Measurements from ENCODE around the gene DIPK1A. TPM values are rescaled to one million over a fixed set of nuclear protein-coding genes. Genes with fewer than 3 reads are reported as not detected.

Gene DIPK1A
- polyA plus RNA-seq, 1 experiment, result 12.3 TPM

DNA sequence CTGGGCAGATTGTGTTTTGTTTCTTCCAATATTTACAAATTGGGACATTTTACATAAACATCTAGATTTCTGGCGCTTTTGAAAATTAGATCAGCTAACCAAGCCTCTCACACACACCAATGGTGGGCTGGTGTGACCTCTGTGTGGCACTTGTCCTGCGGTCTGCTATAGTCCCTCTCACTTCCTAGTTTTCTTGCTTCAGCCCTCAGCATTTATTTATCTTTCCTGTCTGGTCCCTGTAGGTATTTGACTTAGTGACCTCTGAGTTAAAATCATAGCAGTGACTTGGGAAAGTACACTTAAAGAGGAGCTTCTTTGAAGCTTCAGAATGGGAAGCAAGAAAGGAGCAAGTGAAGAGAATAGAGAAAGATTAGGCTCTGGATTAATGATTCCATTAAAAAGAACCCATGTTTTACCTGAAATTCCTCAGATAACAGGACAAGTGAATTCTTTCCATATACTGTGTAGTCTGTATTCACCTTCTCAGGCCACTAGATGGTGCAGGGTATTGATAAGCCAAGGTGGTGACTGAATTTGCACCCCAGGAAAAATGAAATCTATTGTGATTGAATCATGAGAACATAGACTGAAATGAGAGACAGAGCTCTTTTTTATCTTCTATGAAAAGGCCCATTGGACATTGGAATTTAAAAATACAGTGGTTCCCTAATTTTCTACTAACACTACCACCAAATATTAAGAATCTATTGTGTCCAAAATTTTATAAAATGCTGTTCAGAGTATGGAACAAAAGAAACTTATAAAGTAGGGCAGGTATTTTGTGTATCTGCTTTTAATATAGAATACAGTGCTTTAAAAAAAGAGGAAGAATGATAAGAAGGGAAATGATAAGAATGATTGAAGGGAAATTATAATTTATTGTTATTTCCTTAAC, 7.1 kb upstream of the DIPK1A start:
- H3K4me3 ChIP-seq (ENCODE audit: low read depth, low read length), result no peak overlapping the region
- ChIA-PET POLR2A (no interaction called here), CTCF (interaction anchor here (0.7 to 4.2 kb wide), 12 partner anchors 13 to 211 kb away, joined by 3 to 27 read pairs (median 3); no protein-coding TSS in a partner anchor)
- peaks cover 5% of the 10 kb centered on the region for H3K27me3 ChIP-seq (ENCODE audit: control insufficient read depth, insufficient read depth, low read length)
- H3K36me3 ChIP-seq (ENCODE audit: control insufficient read depth, insufficient read depth, low read length), result no peaks in the 10 kb centered on the region
- TF ChIP-seq, protein P1, sequence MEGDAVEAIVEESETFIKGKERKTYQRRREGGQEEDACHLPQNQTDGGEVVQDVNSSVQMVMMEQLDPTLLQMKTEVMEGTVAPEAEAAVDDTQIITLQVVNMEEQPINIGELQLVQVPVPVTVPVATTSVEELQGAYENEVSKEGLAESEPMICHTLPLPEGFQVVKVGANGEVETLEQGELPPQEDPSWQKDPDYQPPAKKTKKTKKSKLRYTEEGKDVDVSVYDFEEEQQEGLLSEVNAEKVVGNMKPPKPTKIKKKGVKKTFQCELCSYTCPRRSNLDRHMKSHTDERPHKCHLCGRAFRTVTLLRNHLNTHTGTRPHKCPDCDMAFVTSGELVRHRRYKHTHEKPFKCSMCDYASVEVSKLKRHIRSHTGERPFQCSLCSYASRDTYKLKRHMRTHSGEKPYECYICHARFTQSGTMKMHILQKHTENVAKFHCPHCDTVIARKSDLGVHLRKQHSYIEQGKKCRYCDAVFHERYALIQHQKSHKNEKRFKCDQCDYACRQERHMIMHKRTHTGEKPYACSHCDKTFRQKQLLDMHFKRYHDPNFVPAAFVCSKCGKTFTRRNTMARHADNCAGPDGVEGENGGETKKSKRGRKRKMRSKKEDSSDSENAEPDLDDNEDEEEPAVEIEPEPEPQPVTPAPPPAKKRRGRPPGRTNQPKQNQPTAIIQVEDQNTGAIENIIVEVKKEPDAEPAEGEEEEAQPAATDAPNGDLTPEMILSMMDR (IDR thresholded peaks at IDR 0.05; ENCODE audit: insufficient read depth, low read depth, low read length), result peak; percentile 67
- DNase-seq (ENCODE audit: low read depth), result no peak

DNA sequence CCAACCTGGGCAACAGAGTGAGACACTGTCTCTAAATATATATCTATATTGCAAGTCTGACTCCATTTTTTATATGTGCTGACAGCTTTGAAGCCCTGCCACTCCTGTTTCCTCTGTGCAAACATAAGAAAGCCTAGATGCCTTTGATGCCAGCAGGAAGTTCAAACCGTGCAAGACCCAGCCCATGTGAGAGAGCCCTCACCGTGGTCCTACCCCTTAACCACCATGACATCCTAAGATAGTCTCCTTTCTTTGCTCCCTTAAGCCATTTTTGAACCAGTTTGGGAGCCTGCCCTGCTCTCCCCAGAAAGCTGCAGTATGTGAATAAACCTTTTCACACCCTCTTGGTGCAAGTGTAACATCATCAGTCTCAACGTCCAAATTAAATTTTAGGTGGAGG, 3.7 kb upstream of the DIPK1A start:
- H3K27me3 ChIP-seq (ENCODE audit: control insufficient read depth, insufficient read depth, low read length), result peaks cover 3% of the 10 kb centered on the region; the same call in 1 of the 2 replicates
- H3K4me3 ChIP-seq (ENCODE audit: low read depth, low read length), result no peak overlapping the region
- DNase-seq (ENCODE audit: low read depth), result no peak
- ChIA-PET POLR2A (no interaction called here), CTCF (interaction anchor here (9.1 kb wide), 1 partner anchor 29 kb away, joined by 72 read pairs; no protein-coding TSS in a partner anchor)
- TF ChIP-seq, protein P1 (IDR thresholded peaks at IDR 0.05; ENCODE audit: insufficient read depth, low read depth, low read length), result no peak
- no peaks in the 10 kb centered on the region for H3K36me3 ChIP-seq (ENCODE audit: control insufficient read depth, insufficient read depth, low read length)

DNA sequence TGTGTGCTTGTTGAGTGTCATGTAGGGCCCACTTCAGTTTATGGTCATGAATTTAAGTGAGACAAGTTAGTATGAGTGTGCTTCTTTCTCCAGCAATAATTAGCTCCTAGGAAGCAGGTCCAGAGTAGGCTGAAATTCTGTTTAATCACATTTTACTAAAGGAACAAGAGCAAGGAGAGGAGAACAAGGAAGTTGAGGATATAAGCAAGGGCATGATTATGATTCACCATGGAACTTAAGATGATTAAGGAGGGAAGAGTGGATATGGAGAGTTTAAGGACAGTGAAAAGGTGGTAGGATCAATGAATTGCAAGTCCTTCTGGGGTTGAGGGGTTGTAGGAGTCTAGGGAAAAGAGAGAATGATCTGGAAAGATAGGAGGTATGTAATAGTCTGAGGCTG, 3.1 kb upstream of the DIPK1A start:
- ChIA-PET CTCF (interaction anchor here (1.2 to 9.1 kb wide), 2 partner anchors 29 to 105 kb away, joined by 7 to 72 read pairs; no protein-coding TSS in a partner anchor), POLR2A (no interaction called here)
- no peaks in the 10 kb centered on the region for H3K36me3 ChIP-seq (ENCODE audit: control insufficient read depth, insufficient read depth, low read length)
- H3K27me3 ChIP-seq (ENCODE audit: control insufficient read depth, insufficient read depth, low read length), result peaks cover under 1% of the 10 kb centered on the region; the same call in 1 of the 2 replicates
- H3K4me3 ChIP-seq (ENCODE audit: low read depth, low read length), result no peak overlapping the region
- TF ChIP-seq, protein P1 (IDR thresholded peaks at IDR 0.05; ENCODE audit: insufficient read depth, low read depth, low read length), result no peak
- DNase-seq (ENCODE audit: low read depth), result no peak

DNA sequence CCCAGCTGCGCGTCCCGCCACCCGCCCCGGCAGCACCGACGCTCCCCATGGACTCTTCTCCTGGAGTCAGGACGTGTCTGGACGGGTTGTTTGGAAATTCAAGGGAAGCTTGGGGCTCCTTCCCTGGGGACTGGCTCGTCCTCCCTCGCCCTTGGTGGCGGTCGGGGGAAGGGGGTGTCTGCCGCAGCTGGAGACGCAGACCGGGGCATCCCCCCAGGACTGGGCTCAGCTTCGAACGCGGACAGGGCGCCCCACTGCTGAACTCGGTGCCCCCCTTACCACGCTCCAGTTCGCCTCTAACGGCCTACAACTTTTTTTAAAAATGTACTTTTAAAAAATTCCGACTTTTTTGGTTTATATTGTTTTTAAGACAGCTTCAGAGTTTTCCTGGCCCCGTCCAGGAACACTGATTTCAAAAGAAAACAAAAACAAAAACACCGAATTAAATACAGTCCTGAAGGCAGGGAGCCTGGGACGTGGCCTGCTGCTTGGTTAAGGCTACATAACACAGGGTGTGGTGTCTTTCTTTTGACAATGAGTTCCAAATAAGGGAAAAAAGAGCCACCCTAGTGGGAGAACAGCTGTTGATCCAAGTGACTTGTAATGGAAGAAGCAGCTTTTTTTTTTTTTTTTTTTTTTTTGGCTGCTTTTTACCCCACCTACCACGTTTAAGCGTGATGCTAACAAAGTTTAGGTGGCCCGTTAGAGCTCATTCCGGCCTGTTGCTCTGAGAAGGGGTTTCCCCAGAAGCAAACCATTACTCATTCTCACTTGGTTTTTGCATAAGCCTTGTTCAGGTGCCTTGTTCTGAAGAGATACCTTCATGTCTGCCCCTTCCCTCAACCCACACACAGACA, 862 bp upstream of the DIPK1A start:
- POLR2A ChIA-PET, result interaction anchor here (0.5 to 1.4 kb wide), 6 partner anchors 9 to 596 kb away, joined by 3 to 11 read pairs (median 4); no protein-coding TSS in a partner anchor

More for the DNA sequence above, 862 bp upstream of the DIPK1A start:
- no peaks in the 10 kb centered on the region for H3K36me3 ChIP-seq (ENCODE audit: control insufficient read depth, insufficient read depth, low read length)
- CTCF ChIA-PET, result interaction anchor here (0.9 to 9.1 kb wide), 12 partner anchors 8 to 1684 kb away, joined by 3 to 134 read pairs (median 5); partner anchors contain the start of gene RPL5
- TF ChIP-seq, protein P1 (IDR thresholded peaks at IDR 0.05; ENCODE audit: insufficient read depth, low read depth, low read length), result no peak
- no peaks in the 10 kb centered on the region for H3K27me3 ChIP-seq (ENCODE audit: control insufficient read depth, insufficient read depth, low read length)
- H3K4me3 ChIP-seq (ENCODE audit: low read depth, low read length), result peak overlapping the region; percentile 84
- DNase-seq (ENCODE audit: low read depth), result peak; percentile 66

All from BJ (cell line).